Hepatocyte (in vitro differentiated cells): ENCODE results near the gene SHF.

Experiments
- EZH2 ChIP-seq: fragments of 200-600 bp; sonication (generic); IDR thresholded peaks from 2 replicates; pipeline ENCODE4 v1.6.1; 2016; ENCODE audit warnings: antibody characterized with exemption, mild to moderate bottlenecking, borderline replicate concordance
- TF ChIP-seq, protein P1 (sequence below): fragments of 200-600 bp; sonication (generic); IDR thresholded peaks from 2 replicates; pipeline ENCODE4 v1.5.1; 2016; ENCODE audit warnings: antibody characterized with exemption, mild to moderate bottlenecking; ENCODE audit not compliant: poor library complexity

DNA sequence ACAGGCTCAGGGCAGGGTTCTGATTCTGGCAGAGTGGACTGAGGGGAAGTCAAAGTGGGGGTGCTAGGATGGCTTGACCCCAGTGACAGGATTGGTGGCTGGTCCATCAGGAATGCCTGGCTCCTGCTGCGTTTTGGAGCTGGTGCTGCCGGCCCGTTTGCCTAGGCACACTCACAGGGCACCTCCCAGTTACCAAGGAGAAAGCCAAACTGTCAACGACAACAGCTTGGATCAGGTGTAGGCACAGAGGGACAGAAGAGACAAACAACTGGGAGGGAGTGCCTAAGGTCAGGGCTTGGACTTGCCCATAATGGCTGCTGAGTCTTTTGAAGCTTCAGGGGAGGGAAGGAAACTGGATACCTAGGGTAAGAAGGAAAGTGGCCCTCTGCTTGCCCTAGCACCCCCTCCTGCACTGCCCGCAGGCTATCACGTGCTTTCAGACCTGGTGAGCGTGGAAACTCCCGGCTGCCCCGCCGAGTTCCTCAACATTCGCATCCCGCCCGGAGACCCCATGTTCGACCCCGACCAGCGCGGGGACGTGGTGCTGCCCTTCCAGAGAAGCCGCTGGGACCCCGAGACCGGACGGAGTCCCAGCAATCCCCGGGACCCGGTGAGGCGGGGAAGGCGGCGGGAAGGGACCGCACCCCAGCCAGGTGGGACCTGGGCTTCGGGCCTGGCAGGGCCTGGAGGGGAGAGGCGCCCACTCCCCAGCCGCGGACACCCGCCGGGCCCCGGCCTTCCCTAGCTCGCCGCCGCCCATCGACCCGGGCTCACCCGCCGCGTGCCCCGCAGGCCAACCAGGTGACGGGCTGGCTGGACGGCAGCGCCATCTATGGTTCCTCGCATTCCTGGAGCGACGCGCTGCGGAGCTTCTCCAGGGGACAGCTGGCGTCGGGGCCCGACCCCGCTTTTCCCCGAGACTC is 52.8 kb downstream of the SHF start:
- TF ChIP-seq EZH2, result no peak
- TF ChIP-seq, protein P1, sequence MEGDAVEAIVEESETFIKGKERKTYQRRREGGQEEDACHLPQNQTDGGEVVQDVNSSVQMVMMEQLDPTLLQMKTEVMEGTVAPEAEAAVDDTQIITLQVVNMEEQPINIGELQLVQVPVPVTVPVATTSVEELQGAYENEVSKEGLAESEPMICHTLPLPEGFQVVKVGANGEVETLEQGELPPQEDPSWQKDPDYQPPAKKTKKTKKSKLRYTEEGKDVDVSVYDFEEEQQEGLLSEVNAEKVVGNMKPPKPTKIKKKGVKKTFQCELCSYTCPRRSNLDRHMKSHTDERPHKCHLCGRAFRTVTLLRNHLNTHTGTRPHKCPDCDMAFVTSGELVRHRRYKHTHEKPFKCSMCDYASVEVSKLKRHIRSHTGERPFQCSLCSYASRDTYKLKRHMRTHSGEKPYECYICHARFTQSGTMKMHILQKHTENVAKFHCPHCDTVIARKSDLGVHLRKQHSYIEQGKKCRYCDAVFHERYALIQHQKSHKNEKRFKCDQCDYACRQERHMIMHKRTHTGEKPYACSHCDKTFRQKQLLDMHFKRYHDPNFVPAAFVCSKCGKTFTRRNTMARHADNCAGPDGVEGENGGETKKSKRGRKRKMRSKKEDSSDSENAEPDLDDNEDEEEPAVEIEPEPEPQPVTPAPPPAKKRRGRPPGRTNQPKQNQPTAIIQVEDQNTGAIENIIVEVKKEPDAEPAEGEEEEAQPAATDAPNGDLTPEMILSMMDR, result peak; percentile 34
